ENCODE data around the gene SLC45A3.
A peak's percentile ranks its signal among the peaks of the same experiment; 100 is the strongest.

Gene SLC45A3

GRCh38 chr1:205692423-205692822 is 12.1 kb upstream of the SLC45A3 start:
- Histone ChIP-seq H3K4me1 (ENCODE audit: control insufficient read depth, insufficient read depth, low read length) (no peaks in the 10 kb centered on the region), H3K4me3 (ENCODE audit: low read length) (no peak overlapping the region), H3K27ac (ENCODE audit: low read depth, low read length) (no peak overlapping the region), H3K9ac (ENCODE audit: low read length) (no peak overlapping the region), H3K27me3 (ENCODE audit: control insufficient read depth, insufficient read depth, low read length) (no peaks in the 10 kb centered on the region), H3K36me3 (ENCODE audit: control insufficient read depth, insufficient read depth, low read length) (no peaks in the 10 kb centered on the region)

- Histone ChIP-seq H3K27me3 (ENCODE audit: control insufficient read depth, insufficient read depth, low read length) (no peaks in the 10 kb centered on the region), H3K4me3 (ENCODE audit: low read length) (no peak overlapping the region), H3K36me3 (ENCODE audit: control insufficient read depth, insufficient read depth, low read length) (no peaks in the 10 kb centered on the region), H3K27ac (ENCODE audit: low read depth, low read length) (no peak overlapping the region), H3K9ac (ENCODE audit: low read length) (no peak overlapping the region), H3K4me1 (ENCODE audit: control insufficient read depth, insufficient read depth, low read length) (no peaks in the 10 kb centered on the region)
Observed at GRCh38 chr1:205690122-205690756, 9.9 kb upstream of the SLC45A3 start.

- no peak overlapping the region for H3K9ac ChIP-seq (ENCODE audit: low read length)
- no peaks in the 10 kb centered on the region for H3K27me3 ChIP-seq (ENCODE audit: control insufficient read depth, insufficient read depth, low read length)
- no peak overlapping the region for H3K4me3 ChIP-seq (ENCODE audit: low read length)
- H3K27ac ChIP-seq (ENCODE audit: low read depth, low read length), result no peak overlapping the region
- H3K4me1 ChIP-seq (ENCODE audit: control insufficient read depth, insufficient read depth, low read length), result no peaks in the 10 kb centered on the region
- no peaks in the 10 kb centered on the region for H3K36me3 ChIP-seq (ENCODE audit: control insufficient read depth, insufficient read depth, low read length)
Observed at GRCh38 chr1:205689479-205689878, 9.2 kb upstream of the SLC45A3 start.

- Histone ChIP-seq H3K36me3 (ENCODE audit: control insufficient read depth, insufficient read depth, low read length) (no peaks in the 10 kb centered on the region), H3K27me3 (ENCODE audit: control insufficient read depth, insufficient read depth, low read length) (no peaks in the 10 kb centered on the region), H3K4me1 (ENCODE audit: control insufficient read depth, insufficient read depth, low read length) (no peaks in the 10 kb centered on the region), H3K9ac (ENCODE audit: low read length) (no peak overlapping the region), H3K27ac (ENCODE audit: low read depth, low read length) (no peak overlapping the region), H3K4me3 (ENCODE audit: low read length) (no peak overlapping the region)
Observed at GRCh38 chr1:205688171-205689080, 8.1 kb upstream of the SLC45A3 start.

GRCh38 chr1:205687242-205687641 is 6.9 kb upstream of the SLC45A3 start:
- no peak overlapping the region for H3K9ac ChIP-seq (ENCODE audit: low read length)
- no peak overlapping the region for H3K4me3 ChIP-seq (ENCODE audit: low read length)
- no peak overlapping the region for H3K27ac ChIP-seq (ENCODE audit: low read depth, low read length)
- no peaks in the 10 kb centered on the region for H3K4me1 ChIP-seq (ENCODE audit: control insufficient read depth, insufficient read depth, low read length)
- H3K27me3 ChIP-seq (ENCODE audit: control insufficient read depth, insufficient read depth, low read length), result no peaks in the 10 kb centered on the region
- no peaks in the 10 kb centered on the region for H3K36me3 ChIP-seq (ENCODE audit: control insufficient read depth, insufficient read depth, low read length)

GRCh38 chr1:205681364-205681763 is 1.1 kb upstream of the SLC45A3 start:
- no peak overlapping the region for H3K9ac ChIP-seq (ENCODE audit: low read length)
- no peak overlapping the region for H3K27ac ChIP-seq (ENCODE audit: low read depth, low read length)
- no peaks in the 10 kb centered on the region for H3K27me3 ChIP-seq (ENCODE audit: control insufficient read depth, insufficient read depth, low read length)
- no peak overlapping the region for H3K4me3 ChIP-seq (ENCODE audit: low read length)
- H3K36me3 ChIP-seq (ENCODE audit: control insufficient read depth, insufficient read depth, low read length), result no peaks in the 10 kb centered on the region
- no peaks in the 10 kb centered on the region for H3K4me1 ChIP-seq (ENCODE audit: control insufficient read depth, insufficient read depth, low read length)

- Histone ChIP-seq H3K27me3 (ENCODE audit: control insufficient read depth, insufficient read depth, low read length) (no peaks in the 10 kb centered on the region), H3K9ac (ENCODE audit: low read length) (no peak overlapping the region), H3K4me3 (ENCODE audit: low read length) (peak overlapping the region; percentile 4), H3K27ac (ENCODE audit: low read depth, low read length) (no peak overlapping the region), H3K36me3 (ENCODE audit: control insufficient read depth, insufficient read depth, low read length) (no peaks in the 10 kb centered on the region), H3K4me1 (ENCODE audit: control insufficient read depth, insufficient read depth, low read length) (no peaks in the 10 kb centered on the region)
Observed at GRCh38 chr1:205678286-205679111, 1.8 kb downstream of the SLC45A3 start.

GRCh38 chr1:205677167-205677566 is 3.1 kb downstream of the SLC45A3 start:
- H3K27me3 ChIP-seq (ENCODE audit: control insufficient read depth, insufficient read depth, low read length), result no peaks in the 10 kb centered on the region
- no peak overlapping the region for H3K9ac ChIP-seq (ENCODE audit: low read length)
- H3K36me3 ChIP-seq (ENCODE audit: control insufficient read depth, insufficient read depth, low read length), result no peaks in the 10 kb centered on the region
- H3K4me1 ChIP-seq (ENCODE audit: control insufficient read depth, insufficient read depth, low read length), result no peaks in the 10 kb centered on the region
- H3K27ac ChIP-seq (ENCODE audit: low read depth, low read length), result no peak overlapping the region
- H3K4me3 ChIP-seq (ENCODE audit: low read length), result no peak overlapping the region

- Histone ChIP-seq H3K27me3 (ENCODE audit: control insufficient read depth, insufficient read depth, low read length) (no peaks in the 10 kb centered on the region), H3K9ac (ENCODE audit: low read length) (no peak overlapping the region), H3K4me1 (ENCODE audit: control insufficient read depth, insufficient read depth, low read length) (no peaks in the 10 kb centered on the region), H3K27ac (ENCODE audit: low read depth, low read length) (no peak overlapping the region), H3K4me3 (ENCODE audit: low read length) (no peak overlapping the region), H3K36me3 (ENCODE audit: control insufficient read depth, insufficient read depth, low read length) (no peaks in the 10 kb centered on the region)
Observed at GRCh38 chr1:205676597-205676996, 3.7 kb downstream of the SLC45A3 start.

GRCh38 chr1:205676002-205676401 is 4.3 kb downstream of the SLC45A3 start:
- H3K27ac ChIP-seq (ENCODE audit: low read depth, low read length), result no peak overlapping the region
- H3K9ac ChIP-seq (ENCODE audit: low read length), result no peak overlapping the region
- H3K27me3 ChIP-seq (ENCODE audit: control insufficient read depth, insufficient read depth, low read length), result no peaks in the 10 kb centered on the region
- no peak overlapping the region for H3K4me3 ChIP-seq (ENCODE audit: low read length)
- H3K36me3 ChIP-seq (ENCODE audit: control insufficient read depth, insufficient read depth, low read length), result no peaks in the 10 kb centered on the region
- no peaks in the 10 kb centered on the region for H3K4me1 ChIP-seq (ENCODE audit: control insufficient read depth, insufficient read depth, low read length)

- H3K27ac ChIP-seq (ENCODE audit: low read depth, low read length), result no peak overlapping the region
- H3K36me3 ChIP-seq (ENCODE audit: control insufficient read depth, insufficient read depth, low read length), result no peaks in the 10 kb centered on the region
- H3K27me3 ChIP-seq (ENCODE audit: control insufficient read depth, insufficient read depth, low read length), result no peaks in the 10 kb centered on the region
- H3K9ac ChIP-seq (ENCODE audit: low read length), result no peak overlapping the region
- no peak overlapping the region for H3K4me3 ChIP-seq (ENCODE audit: low read length)
- H3K4me1 ChIP-seq (ENCODE audit: control insufficient read depth, insufficient read depth, low read length), result no peaks in the 10 kb centered on the region
Observed at GRCh38 chr1:205675247-205675646, 5.1 kb downstream of the SLC45A3 start.

GRCh38 chr1:205672970-205673369 is 7.3 kb downstream of the SLC45A3 start:
- H3K9ac ChIP-seq (ENCODE audit: low read length), result no peak overlapping the region
- H3K36me3 ChIP-seq (ENCODE audit: control insufficient read depth, insufficient read depth, low read length), result no peaks in the 10 kb centered on the region
- H3K4me3 ChIP-seq (ENCODE audit: low read length), result no peak overlapping the region
- H3K27me3 ChIP-seq (ENCODE audit: control insufficient read depth, insufficient read depth, low read length), result no peaks in the 10 kb centered on the region
- H3K27ac ChIP-seq (ENCODE audit: low read depth, low read length), result no peak overlapping the region
- no peaks in the 10 kb centered on the region for H3K4me1 ChIP-seq (ENCODE audit: control insufficient read depth, insufficient read depth, low read length)
